Muscle layer of duodenum (tissue), 2 donors: ENCODE data around the gene PYGL.
"Not testable (repeated sequence)": the region's sequence is repeated elsewhere in the genome, so short reads cannot be mapped to it uniquely, and the experiment has no call there.

Experiments used
- H3K27ac ChIP-seq: one replicate; pipeline ENCODE4 v1.7.0; 2013; ENCODE audit warnings: mild to moderate bottlenecking, low read length
- H3K27me3 ChIP-seq: one replicate; pipeline ENCODE4 v1.7.0; 2013; ENCODE audit warnings: low read depth, mild to moderate bottlenecking, control low read depth, low read length
- H3K36me3 ChIP-seq, 2 donors: one replicate each; pipeline ENCODE4 v1.7.0; 2013; ENCODE audit warnings: low read length in 2 of 2, control low read depth in 1 of 2, mild to moderate bottlenecking in 1 of 2; ENCODE audit not compliant: insufficient read depth in 2 of 2, control insufficient read depth in 1 of 2
- H3K4me1 ChIP-seq, 2 donors: one replicate each; pipeline ENCODE4 v1.7.0; 2013; ENCODE audit warnings: low read length in 2 of 2, mild to moderate bottlenecking in 2 of 2, control low read depth in 1 of 2, moderate library complexity in 1 of 2; ENCODE audit not compliant: insufficient read depth in 2 of 2, control insufficient read depth in 1 of 2
- H3K4me3 ChIP-seq, 2 donors: one replicate each; pipeline ENCODE4 v1.7.0; 2013; ENCODE audit warnings: low read length in 2 of 2, low read depth in 1 of 2, mild to moderate bottlenecking in 1 of 2
- H3K9me3 ChIP-seq, 2 donors: one replicate each; pipeline ENCODE4 v1.7.0; 2013; ENCODE audit warnings: low read length in 2 of 2, control low read depth in 1 of 2, mild to moderate bottlenecking in 1 of 2; ENCODE audit not compliant: control insufficient read depth in 1 of 2
- donor health status: healthy.

PYGL gene

DNA sequence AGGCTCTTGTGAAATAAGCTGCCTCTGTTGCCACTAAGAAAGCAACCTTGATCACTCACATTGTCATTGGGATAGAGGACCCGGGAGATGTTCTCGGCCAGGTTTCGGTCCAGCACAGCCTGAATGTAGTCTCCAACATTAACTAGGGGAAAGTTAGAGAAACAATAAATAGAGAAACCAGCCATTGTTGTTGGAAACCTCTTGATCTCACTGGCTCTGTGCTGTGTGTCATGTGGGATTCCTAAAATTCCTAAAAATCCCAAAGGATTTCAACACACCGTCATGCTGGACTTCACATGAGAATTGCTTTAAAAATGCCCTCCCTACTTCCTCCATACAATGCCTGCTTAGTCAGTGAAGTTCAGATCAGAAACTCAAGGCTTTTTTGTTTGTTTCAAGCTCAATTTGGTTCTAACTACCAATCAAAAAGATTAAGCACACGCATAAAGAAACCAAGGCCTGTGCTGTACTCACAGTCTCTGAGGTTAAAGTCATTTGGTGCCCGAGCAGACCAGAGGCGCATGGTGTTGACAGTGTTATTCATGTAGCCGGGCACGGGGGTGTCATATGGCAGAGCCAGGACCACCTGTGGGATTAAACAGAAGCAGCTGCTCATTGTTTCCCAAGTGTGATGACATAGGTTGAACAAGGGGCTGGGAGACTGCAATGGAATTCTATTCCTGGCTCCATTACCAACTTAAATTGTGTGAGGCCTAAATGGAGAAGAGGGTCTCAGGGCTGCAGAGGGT is 23.6 kb downstream of the PYGL start:
- H3K9me3 ChIP-seq, result no peaks in the 10 kb centered on the region
- no peaks in the 10 kb centered on the region for H3K4me1 ChIP-seq
- H3K27ac ChIP-seq, result no peak overlapping the region
- peaks cover 16 to 59% of the 10 kb centered on the region in 2 donors for H3K36me3 ChIP-seq
- H3K27me3 ChIP-seq, result no peaks in the 10 kb centered on the region
- H3K4me3 ChIP-seq, result no peak overlapping the region

DNA sequence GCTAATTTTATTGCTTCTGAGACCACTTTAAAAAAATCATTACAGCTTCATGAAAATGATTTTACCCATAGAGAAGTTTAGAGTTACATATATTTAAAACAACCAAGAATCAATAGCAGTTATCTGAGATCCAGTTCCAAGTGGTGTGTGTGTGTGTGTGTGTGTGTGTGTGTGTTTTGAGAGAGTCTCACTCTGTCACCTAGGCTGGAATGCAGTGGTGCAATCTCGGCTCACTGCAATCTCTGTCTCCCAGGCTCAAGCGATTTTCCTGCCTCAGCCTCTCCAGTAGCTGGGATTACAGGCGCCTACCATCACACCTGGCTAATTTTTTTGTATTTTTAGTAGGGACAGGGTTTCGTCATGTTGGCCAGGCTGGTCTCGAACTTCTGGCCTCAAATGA is 24.8 kb downstream of the PYGL start:
- not testable (repeated sequence) for H3K27me3 ChIP-seq, H3K27ac ChIP-seq, H3K4me1 ChIP-seq, H3K4me3 ChIP-seq, H3K9me3 ChIP-seq
- peaks cover 25 to 70% of the 10 kb centered on the region in 2 donors for H3K36me3 ChIP-seq

DNA sequence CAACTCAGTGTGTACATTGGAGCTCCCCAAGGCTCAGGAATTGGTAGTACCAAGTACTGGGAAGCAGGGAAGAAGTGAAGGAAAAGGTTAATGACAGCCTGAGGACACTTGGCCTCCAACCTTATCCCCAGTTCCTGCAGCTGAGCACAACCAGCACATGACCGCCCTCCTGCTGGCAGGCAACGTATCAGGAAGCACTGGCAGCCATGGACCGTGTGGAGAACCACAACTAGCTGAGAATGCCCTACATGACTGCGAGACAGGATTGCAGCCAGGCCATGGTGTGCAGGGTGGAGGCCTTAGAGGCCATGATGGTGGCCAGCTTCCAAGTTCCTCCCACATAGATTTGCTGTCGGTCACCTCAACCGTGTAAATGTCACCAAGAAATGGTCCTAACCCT is 26.8 kb downstream of the PYGL start:
- H3K36me3 ChIP-seq, result peaks cover 22 to 65% of the 10 kb centered on the region in 2 donors
- H3K4me1 ChIP-seq, result no peaks in the 10 kb centered on the region
- no peaks in the 10 kb centered on the region for H3K9me3 ChIP-seq
- no peak overlapping the region for H3K27ac ChIP-seq
- no peaks in the 10 kb centered on the region for H3K27me3 ChIP-seq
- no peak overlapping the region for H3K4me3 ChIP-seq

DNA sequence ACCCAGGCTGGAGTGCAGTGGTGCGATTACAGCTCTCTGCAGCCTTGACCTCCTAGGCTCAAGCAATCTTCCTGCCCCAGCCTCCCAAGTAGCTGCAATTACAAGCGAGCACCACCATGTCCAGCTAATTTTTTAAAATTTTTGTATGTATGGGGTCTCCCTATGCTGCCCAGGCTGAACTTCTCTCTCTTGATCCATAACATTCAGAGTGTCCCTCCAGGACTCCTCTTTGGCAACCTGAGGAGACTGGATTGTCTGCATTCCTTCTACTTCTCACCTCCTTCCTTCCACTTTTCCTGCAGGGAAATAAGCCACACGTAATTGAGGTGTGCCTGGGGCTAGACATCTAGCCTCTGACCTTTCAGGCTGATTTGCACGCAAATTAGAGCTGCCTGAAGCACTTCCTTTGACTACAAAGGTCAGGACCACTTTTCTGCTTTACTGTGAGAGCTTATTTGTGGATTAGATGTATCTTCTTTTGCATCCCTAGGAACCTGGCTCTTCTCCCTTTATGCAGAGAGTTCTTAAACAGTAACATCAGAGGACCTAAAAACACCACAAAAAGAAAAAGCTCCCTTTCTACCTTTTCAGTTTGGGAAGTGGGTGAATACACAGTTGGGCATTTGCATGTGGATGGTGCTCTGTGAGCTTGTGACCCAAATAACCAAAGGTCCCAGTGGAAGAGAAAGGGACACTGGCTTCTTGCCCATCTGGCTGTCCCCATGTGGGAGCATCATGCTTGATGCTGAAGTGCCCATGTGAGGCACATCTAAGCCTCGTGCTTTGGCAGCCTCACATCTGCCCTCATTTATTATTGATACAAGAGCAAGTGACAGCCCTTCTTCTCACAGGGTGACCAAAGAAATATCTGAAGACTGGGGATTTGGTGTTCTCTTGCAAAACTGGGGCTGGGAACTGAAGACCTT is 33.5 kb downstream of the PYGL start:
- Histone ChIP-seq H3K9me3 (no peaks in the 10 kb centered on the region), H3K36me3 (peaks cover 50 to 72% of the 10 kb centered on the region in 2 donors), H3K27me3 (no peaks in the 10 kb centered on the region), H3K27ac (no peak overlapping the region), H3K4me3 (no peak overlapping the region), H3K4me1 (no peaks in the 10 kb centered on the region)

DNA sequence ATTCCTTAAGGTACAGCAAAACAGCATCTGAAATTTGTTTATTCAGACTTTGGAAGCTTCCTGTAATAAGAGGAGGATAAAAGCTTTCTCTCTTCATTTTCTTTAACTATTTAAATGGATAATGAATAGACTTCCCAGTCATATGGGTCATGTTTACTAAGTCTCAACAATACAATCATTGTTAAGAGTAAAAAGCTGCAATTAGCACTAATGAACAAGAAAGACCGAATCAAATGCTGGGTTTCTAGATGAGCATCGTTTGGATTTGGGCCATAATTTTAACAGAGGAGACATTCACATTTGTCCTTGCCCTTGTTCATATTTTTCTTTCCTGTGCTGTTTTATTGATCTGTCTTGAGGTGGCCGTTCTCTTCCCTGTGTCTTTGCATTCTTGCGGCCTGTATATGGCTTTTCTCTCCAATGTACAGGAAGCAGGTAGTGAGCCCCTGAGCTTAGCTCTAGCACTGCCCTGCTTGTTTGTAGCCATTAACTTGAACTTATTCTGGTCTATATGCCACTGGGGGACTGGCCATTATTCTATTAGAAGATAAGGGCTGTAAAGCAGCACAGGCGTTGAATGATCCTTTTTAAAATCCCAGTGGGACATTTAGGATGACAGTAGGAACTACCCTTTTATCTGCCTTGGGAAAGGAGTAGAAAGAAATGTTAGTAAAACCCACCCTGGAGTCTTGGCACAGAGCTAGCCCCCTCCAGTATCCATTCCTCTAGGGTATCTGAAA is 37.8 kb downstream of the PYGL start:
- Histone ChIP-seq H3K4me3 (no peak overlapping the region), H3K27ac (no peak overlapping the region), H3K36me3 (peaks cover 30 to 66% of the 10 kb centered on the region in 2 donors), H3K9me3 (peaks cover 0 to 2% of the 10 kb centered on the region in 2 donors), H3K4me1 (no peaks in the 10 kb centered on the region), H3K27me3 (no peaks in the 10 kb centered on the region)

DNA sequence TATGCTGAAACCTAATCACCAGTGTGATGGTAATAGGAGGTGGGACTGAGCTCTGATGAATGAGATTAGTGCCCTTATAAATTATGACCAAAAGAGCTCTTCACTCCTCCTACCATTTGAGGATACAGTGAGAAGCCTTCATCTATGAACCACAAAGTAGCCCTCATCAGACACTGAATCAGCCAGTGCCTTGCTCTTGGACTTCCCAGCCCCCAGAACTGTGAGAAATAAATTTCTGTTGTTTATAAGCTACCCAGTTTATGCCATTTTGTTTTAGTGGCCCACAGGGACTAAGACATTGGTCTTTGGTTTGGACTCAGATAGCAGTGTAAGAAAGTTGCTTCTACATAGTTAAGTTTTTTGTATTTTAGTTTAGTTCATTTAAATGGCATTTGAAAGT is 39.6 kb downstream of the PYGL start:
- Histone ChIP-seq H3K36me3 (peaks cover 18 to 53% of the 10 kb centered on the region in 2 donors), H3K27ac (no peak overlapping the region), H3K27me3 (no peaks in the 10 kb centered on the region)

DNA sequence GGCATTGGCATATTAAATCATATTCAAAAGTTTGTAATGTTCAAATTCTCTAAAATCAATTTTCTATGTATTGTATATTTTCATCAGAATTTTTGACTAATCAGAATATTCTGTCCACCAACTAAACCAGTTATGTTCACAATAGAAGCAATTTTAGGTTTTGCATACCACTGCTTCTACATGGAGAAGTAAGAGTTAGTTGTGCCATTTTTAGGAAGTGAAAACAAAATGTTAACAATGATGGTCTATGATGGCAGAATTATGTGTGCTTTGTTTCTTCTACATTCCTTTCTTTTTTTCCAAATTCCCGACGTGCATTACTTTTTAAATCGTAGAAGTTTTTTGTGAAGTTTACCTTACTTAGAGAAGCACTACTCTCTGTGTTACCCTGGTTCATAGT is 42.9 kb downstream of the PYGL start:
- no peak overlapping the region for H3K27ac ChIP-seq
- H3K4me1 ChIP-seq, result no peaks in the 10 kb centered on the region
- H3K9me3 ChIP-seq, result peaks cover 0 to 2% of the 10 kb centered on the region in 2 donors
- H3K36me3 ChIP-seq, result peaks cover 0 to 26% of the 10 kb centered on the region in 2 donors
- H3K27me3 ChIP-seq, result no peaks in the 10 kb centered on the region
- no peak overlapping the region for H3K4me3 ChIP-seq

More for the DNA sequence above, 39.6 kb downstream of the PYGL start:
- H3K4me3 ChIP-seq, result no peak overlapping the region
- peaks cover 0 to 2% of the 10 kb centered on the region in 2 donors for H3K9me3 ChIP-seq
- H3K4me1 ChIP-seq, result no peaks in the 10 kb centered on the region

DNA sequence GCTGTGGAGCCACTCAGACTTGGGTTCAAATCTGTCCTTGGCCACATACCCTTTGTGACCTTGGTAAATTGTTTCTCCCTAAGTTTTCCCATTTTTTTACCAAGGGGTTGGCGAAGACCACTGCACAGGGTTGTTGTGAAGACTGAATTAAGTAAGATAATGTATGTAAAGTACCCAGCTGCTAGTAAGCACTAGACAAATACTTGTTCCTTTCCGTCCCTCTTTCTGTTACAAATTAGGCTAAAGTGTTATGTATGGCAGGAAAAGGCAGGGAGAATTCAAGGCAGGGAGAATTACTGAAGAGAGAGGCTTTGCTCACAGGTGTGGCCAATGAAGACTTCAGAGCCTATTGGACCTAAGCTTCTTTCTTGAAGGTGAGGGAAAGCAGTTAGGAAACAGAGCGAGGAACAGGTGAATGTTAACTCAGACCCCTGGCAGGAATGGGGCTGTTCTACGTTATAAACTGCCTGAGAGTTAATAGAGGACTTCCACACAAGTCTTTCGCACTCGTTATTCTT is 46.6 kb downstream of the PYGL start:
- Histone ChIP-seq H3K4me1 (no peaks in the 10 kb centered on the region), H3K36me3 (peaks cover 0 to 2% of the 10 kb centered on the region in 2 donors), H3K27me3 (no peaks in the 10 kb centered on the region), H3K4me3 (no peak overlapping the region), H3K27ac (no peak overlapping the region), H3K9me3 (no peaks in the 10 kb centered on the region)

DNA sequence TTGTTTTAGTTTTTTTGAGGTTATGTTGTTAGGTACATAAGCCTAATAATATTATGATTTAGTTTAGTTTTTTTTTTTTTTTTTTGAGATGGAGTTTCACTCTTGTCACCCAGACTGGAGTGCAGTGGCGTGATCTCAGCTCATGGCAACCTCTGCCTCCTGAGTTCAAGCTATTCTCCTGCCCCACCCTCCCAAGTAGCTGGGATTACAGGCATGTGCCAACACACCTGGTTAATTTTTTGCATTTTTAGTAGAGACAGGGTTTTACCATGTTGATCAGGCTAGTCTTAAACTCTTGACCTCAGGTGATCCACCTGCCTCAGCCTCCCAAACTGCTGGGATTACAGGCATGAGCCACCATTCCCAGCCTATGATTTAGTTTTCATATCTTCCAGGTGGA is 47.3 kb downstream of the PYGL start:
- H3K4me1 ChIP-seq, H3K27ac ChIP-seq, H3K36me3 ChIP-seq, H3K9me3 ChIP-seq, H3K4me3 ChIP-seq, H3K27me3 ChIP-seq: not testable (repeated sequence)

DNA sequence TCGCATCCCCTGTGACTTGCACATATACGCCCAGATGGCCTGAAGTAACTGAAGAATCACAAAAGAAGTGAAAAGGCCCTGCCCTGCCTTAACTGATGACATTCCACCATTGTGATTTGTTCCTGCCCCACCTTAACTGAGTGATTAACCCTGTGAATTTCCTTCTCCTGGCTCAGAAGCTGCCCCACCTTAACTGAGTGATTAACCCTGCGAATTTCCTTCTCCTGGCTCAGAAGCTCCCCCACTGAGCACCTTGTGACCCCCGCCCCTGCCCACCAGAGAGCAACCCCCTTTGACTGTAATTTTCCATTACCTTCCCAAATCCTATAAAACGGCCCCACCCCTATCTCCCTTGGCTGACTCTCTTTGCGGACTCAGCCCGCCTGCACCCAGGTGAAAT is 47.9 kb downstream of the PYGL start:
- not testable (repeated sequence) for H3K9me3 ChIP-seq, H3K27ac ChIP-seq, H3K4me1 ChIP-seq, H3K4me3 ChIP-seq, H3K36me3 ChIP-seq, H3K27me3 ChIP-seq

DNA sequence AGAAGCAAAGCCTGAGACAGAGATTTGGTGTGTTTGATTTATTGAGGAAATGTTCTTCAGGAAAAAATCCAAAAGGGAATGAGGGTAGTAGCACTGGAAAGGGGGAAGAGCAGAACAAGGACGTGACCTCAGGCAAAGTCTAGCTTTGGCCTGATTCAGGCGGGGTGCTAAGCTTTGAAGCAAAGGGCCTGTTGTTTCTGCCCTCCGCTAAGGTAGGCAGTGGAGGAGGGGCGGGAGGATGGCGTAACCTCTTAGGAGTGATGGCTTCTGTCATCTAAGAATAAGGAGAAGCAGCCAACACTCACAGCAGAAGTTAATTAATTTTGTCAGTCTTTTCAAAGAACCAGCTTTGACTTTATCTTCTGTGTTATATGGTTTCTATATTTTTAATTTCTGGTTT is 52.0 kb downstream of the PYGL start:
- no peaks in the 10 kb centered on the region for H3K36me3 ChIP-seq
- H3K9me3 ChIP-seq, result no peaks in the 10 kb centered on the region
- H3K4me3 ChIP-seq, result no peak overlapping the region
- no peaks in the 10 kb centered on the region for H3K4me1 ChIP-seq
- H3K27me3 ChIP-seq, result no peaks in the 10 kb centered on the region
- H3K27ac ChIP-seq, result no peak overlapping the region
